ENCODE data around the gene ABCC3. TPM values are rescaled to one million over a fixed set of nuclear protein-coding genes. Genes with fewer than 3 reads are reported as not detected.

The ABCC3 gene
- total and polyA plus RNA-seq, 2 of the 8 experiments (the other 6 are each of a cell fraction or from before 2014, with no cell fraction given), result 0.35 to 0.37 TPM

DNA sequence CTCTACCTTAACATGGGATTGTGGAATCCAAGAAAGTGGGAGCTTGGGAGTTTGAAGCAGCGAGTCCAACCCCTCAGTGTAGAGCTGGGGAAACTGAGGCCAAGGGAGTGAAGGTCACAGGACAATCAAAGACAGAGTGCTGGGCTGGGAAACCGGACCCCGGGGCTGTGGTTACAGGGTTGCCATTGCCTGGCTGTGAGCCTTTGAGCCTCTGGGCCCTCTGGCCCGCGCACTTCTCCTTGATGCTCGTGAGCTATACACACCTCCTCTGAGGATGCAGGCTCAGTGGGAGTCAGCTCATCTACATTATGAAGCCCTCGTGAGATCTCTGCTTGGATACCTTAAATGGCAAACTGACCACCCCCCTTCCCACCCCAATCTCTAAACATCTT, 2.1 kb downstream of the ABCC3 start (continued):
- TF ChIP-seq SP1 (IDR thresholded peaks at IDR 0.05; ENCODE audit: low read depth, low read length), result no peak

Measured in H1 (cell line).